NCI-H1930 (cell line): ENCODE data around the gene CACNB4.
A peak's percentile ranks its signal among the peaks of the same experiment; 100 is the strongest.
"Not testable (repeated sequence)": the region's sequence is repeated elsewhere in the genome, so short reads cannot be mapped to it uniquely, and the experiment has no call there.

ENCODE experiments used
- DNase-seq, 2 experiments: peaks; one replicate each; lab custom pipeline; 2025; lab: John Stamatoyannopoulos, UW

The CACNB4 gene

GRCh38 chr2:152050915-152051314, 47.9 kb downstream of the CACNB4 start:
- no peak for DNase-seq

- DNase-seq = no peak
Observed at GRCh38 chr2:152050341-152050740, 48.5 kb downstream of the CACNB4 start.

- no peak for DNase-seq
Observed at GRCh38 chr2:152049541-152049940, 49.3 kb downstream of the CACNB4 start.

DNA sequence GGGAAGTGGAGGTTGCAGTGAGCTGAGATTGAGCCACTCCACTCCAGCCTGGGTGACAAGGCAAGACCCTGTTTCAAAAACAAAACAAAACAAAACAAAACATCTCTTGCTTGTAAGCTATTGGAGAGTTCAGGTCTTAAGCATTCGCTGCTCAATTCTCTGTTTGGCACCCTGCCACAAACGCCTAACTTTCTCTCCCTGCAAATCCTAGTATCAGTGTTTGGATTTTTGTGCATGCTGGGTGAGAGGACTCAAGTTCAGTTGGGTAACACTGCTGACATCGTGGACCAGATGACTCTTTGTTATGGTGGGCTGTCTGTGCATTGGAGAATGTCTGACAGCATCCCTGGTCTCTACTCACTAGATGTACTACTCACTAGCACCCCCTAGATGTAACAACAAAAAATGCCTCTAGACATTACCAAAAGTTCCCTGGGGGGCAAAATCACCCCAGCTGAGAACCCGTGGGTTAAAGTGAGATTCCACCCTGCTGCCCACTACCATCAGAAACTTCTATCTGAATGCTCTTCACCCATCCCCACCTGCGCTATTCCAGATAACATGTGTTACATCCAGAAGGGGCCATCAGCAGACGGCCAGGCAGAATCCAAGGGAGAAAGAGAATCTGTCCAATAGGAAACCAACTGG, 50.9 kb downstream of the CACNB4 start:
- no peak for DNase-seq

- DNase-seq = no peak
Observed at GRCh38 chr2:152046940-152047339, 51.9 kb downstream of the CACNB4 start.

DNA sequence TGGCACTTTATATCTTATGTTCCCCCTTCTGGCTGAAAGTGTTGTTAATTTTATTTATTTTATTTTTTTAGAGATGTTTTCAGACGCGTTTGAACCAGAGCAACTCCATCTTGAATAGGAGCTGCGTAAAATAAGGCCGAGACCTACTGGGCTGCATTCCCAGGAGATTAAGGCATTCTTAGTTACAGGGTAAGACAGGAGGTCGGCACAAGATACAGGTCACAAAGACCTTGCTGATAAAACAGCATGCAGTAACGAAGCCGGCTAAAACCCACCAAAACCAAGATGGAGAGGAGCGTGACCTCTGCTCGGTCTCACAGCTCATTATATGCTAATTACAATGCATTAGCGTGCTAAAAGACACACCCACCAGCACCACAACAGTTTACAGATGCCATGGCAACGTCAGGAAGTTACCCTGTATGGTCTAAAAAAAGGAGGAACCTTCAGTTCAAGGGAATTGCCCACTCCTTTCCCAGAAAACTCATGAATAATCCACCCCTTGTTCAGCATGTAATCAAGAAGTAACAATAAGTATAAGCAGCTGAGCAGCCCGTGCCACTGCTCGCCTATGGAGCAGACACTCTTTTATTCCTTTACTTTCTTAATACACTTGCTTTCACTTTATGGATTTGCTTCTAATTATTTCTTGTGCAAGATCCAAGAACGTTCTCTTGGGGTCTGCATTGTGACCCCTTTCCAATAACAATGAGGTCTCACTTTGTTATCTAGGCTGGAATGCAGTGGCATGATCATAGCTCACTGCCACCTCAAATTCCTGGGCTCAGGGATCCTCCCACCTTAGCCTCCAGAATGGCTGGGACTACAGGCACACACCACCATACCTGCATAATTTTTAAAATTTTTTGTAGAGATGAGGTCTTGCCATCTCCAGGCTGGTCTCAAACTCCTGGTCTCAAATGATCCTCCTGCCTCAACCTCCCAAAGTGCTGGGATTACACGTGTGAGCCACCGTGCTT, 55.9 kb downstream of the CACNB4 start:
- DNase-seq = no peak

GRCh38 chr2:152038441-152038958, 60.3 kb downstream of the CACNB4 start:
- DNase-seq = no peak

- DNase-seq = no peak
Observed at GRCh38 chr2:152037743-152038435, 61.0 kb downstream of the CACNB4 start.

- peak; percentile 24 to 62 for DNase-seq
Observed at GRCh38 chr2:152036611-152037469, 62.0 kb downstream of the CACNB4 start.

GRCh38 chr2:152034257-152034801, 64.5 kb downstream of the CACNB4 start:
- DNase-seq = no peak

DNA sequence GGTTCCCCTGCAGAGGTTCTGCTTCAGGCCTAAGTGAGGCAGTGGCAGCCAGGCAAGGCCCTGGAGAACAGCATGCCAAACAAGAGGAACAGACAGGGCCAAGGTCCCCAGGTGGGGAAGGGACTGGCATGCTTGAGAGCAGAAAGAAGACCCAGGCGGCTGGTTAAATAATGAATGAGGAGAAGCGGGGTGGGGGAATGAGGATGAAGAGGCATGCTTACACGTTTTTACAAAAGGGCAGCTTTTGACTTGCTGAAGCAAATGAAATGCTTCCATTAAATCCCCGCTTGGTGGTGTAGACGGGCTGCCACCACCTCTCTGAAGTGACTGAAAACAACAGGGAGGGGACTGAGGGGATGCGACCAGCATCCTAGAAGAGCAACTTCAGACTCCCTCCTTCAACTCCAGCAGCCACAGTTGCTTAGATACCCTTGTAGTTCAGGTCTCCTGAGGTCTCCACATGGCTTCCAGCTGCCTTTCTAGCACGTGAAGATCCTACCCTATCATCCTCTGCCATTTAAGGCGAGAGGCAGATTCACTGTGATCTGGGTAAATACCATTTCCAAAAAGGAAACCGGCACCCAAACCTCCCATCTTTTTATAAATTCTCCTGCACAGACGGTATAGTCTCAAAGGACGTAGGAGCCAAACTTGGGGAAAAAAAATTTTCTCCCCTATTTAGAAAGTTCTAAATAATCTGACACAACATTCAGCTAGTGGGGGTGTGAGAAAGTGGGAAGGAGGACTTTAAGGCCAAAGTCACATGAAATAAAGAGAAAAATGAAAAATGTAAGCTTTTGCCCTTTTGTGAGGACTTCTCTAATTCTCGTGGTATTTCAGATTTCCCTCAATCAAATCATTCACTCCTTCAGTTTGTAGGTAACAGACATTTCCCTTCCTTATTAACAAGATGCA, 65.6 kb downstream of the CACNB4 start:
- DNase-seq = no peak

DNA sequence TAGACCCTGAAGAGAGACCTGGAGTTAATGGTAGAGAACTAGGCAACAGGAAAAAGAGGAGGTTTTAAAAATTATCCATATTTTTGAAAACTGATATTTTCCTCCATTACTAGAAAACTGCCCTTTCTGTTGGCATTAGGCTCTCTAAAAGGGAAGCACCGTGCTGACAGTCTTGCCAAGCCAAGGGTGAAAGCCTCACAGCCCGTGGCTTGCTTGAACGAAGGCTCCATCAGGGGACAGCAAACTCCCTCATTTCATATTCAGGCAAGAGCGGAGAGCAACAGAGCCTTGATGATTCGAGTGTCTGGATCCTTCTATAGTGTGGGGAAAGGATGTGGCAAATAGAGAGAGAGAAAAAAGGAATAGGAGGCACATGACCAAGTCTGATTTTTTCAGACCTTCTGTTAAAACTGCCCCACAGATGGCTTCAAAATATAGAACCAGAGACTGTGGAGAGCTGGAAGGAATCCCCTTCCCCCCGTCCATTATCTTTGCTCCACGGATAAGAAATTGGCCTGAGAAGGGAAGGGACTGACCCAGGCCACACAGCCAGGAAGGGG, 67.0 kb downstream of the CACNB4 start:
- no peak for DNase-seq

DNA sequence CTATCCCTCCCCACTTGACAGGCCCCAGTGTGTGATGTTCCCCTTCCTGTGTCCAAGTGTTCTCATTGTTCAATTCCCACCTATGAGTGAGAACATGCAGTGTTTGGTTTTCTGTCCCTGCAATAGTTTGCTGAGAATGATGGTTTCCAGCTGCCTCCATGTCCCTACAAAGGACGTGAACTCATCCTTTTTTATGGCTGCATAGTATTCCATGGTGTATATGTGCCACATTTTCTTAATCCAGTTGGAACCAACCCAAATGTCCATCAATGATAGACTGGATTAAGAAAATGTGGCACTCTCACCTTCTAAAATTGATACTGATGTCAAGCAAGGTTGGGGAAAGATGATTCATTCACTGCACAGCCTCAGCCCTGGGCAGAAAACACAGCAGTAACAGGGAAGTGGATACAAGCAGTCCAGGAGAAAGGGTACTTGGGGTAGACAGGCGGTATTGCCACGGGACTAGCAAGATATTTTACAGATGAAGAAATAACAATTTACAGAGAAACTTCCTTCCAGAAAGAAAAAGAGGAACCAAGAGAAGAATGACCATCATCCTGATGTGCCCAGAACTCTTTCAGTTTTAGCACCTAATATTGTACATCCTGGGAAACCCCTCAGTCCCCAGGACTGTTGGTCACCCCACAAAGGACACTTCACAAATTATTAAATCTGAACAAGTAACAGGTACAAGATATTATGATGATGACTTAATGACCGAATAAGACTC, 68.1 kb downstream of the CACNB4 start:
- not testable (repeated sequence) for DNase-seq

GRCh38 chr2:152028182-152028862, 70.5 kb downstream of the CACNB4 start:
- DNase-seq = no peak

GRCh38 chr2:152025678-152026287, 73.1 kb downstream of the CACNB4 start:
- peak; percentile 59 to 78 for DNase-seq

GRCh38 chr2:152024477-152024876, 74.4 kb downstream of the CACNB4 start:
- DNase-seq = no peak

- DNase-seq = no peak
Observed at GRCh38 chr2:152022090-152022489, 76.8 kb downstream of the CACNB4 start.

DNA sequence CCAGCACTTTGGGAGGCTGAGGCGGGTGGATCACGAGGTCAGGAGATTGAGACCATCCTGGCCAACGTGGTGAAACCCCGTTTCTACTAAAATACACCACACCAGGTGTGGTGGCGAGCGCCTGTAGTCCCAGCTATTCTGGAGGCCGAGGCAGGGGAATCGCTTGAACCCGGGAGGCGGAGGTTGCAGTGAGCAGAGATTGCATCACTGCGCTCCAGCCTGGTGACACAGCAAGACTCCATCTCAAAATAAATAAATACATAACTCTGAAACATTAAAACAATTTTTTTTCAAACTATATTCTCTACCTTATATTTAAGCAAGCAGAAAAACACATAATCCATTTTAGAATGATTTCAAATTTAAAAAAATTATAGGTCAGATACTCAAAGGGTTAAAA, 77.8 kb downstream of the CACNB4 start:
- DNase-seq = not testable (repeated sequence)
